ENCODE results near the gene UBE2M.
"Not testable (repeated sequence)": the region's sequence is repeated elsewhere in the genome, so short reads cannot be mapped to it uniquely, and the experiment has no call there.

The UBE2M gene

GRCh38 chr19:58513213-58513693 lies 45.2 kb downstream of the UBE2M start:
- DNase-seq (ENCODE audit: low read depth, low spot score) = no peak

DNA sequence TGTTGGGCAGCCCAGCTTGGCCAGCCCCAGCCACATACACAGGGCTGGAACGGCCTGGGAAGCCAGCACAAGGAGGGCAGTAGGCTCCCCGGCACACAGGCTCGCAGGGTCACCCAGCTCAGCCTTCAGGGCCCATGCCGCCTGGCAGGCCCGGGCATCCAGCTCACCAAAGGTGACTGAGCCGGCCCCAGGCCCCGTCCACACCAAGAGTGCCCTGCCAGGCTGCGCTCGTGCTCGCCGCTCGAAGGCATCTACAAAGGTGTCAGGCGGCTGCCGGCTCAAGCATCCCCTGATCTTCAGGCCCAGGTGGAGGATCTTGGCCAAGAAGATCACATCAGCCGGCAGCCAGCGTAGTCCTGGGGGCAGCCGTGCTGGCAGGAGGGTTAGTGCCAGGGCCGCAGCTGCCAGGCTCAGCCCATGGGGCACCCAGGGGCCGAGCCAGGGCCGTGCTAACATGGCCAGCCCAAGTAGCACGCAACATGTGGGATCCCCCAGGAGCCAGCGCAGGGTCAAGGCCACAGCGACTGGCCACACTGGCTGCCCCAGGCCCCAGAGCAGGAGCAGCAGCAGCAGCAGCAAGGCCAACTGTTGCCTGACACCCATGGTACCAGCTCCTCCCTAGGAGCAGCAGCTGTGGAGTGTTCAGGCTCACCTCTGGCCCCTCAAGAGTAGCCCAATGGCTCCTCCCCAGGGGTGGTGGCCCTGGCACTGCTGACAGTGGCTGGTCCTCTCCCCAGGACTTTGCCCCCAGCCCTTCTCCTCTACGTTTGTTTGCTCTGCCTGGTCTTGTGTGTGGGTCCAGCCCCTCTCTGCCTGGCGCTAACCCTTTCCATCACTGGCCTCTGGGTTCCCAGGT lies 46.8 kb downstream of the UBE2M start, which contains the start of gene SLC27A5:
TSS of gene SLC27A5 (minus strand) at position 640 of the 856 bp plus-strand sequence. CDS start at position 603, 37 bp downstream.
- DNase-seq (ENCODE audit: low read depth, low spot score) = no peak

DNA sequence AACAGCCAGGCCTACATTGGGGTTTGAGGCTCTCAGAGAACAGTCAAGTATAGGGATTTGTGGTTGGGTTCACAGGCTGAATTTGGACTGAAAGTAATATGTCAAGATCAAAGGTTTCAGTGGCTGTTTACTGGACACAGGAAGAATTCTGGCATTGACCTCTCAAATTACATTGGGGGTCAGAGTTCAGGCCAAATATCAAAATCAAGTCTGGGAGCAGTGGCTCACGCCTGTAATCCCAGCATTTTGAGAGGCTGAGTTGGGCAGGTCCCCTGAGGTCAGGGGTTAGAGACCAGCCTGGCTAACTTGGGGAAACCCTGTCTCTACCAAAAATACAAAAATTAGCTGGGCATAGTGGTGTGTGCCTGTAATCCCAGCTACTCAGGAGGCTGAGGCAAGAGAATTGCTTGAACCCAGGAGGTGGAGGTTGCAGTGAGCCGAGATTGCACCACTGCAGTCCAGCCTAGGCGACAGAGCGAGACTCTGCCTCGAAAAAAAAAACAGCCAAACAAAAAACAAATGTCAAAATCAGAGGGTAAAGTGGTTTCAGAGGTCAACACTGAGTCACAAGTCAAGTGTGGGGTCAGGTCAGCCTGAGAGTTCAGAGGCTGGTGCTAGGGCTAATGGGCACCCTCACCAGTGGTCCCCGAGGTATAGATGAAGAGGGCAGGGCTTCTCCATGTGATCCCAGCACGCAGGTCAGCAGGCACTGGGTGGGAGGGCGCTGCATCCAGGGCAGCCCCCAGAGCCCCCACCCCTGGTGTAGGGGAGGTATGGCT lies 48.1 kb downstream of the UBE2M start:
- DNase-seq (ENCODE audit: low read depth, low spot score) = no peak

DNA sequence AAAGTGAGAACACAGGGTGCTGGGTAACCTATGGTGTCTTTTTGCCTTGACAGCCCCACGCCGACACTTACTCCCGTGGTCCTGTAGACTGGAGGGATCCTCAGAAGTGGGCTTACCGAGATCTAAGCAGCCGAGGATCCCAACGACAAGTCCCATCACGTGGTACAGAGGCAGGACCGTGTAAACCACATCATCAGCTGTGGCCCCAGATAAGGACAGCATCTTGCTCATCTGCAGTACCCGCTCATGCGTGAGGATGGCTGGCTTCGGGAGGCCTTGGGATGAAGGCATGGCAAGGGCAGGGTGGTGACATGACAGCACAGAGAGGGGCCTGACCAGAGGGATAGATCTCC lies 48.7 kb downstream of the UBE2M start:
- no peak for DNase-seq (ENCODE audit: low read depth, low spot score)

DNA sequence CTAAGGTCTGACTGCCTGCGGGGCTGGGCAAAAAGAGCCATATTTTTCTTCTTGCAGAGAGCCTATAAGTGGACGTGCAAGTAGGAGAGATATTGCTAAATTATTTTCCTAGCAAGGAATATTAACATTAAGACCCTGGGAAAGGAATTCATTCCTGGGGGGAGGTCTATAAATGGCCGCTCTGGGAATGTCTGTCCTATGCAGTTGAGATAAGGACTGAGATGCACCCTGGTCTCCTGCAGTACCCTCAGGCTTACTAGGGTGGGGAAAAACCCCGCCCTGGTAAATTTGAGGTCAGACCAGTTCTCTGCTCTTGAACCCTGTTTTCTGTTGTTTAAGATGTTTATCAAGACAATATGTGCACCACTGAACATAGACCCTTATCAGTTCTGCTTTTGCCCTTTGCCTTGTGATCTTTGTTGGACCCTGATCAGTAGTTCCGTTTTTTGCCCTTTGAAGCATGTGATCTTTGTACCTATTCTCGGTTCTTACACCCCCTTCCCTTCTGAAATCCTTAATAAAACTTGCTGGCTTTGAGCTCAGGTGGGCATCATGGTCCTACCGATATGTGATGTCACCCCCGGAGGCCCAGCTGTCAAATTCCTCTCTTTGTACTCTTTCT lies 50.7 kb downstream of the UBE2M start:
- not testable (repeated sequence) for DNase-seq (ENCODE audit: low read depth, low spot score)
